ENCODE data around the gene AGO4. TPM values are rescaled to one million over a fixed set of nuclear protein-coding genes. Genes with fewer than 3 reads are reported as not detected.
"Not testable (repeated sequence)": the region's sequence is repeated elsewhere in the genome, so short reads cannot be mapped to it uniquely, and the experiment has no call there.

Gene AGO4
- total RNA-seq, 4 donors from 2014 or later = 4.6 to 18.1 (median 7.5) TPM

DNA sequence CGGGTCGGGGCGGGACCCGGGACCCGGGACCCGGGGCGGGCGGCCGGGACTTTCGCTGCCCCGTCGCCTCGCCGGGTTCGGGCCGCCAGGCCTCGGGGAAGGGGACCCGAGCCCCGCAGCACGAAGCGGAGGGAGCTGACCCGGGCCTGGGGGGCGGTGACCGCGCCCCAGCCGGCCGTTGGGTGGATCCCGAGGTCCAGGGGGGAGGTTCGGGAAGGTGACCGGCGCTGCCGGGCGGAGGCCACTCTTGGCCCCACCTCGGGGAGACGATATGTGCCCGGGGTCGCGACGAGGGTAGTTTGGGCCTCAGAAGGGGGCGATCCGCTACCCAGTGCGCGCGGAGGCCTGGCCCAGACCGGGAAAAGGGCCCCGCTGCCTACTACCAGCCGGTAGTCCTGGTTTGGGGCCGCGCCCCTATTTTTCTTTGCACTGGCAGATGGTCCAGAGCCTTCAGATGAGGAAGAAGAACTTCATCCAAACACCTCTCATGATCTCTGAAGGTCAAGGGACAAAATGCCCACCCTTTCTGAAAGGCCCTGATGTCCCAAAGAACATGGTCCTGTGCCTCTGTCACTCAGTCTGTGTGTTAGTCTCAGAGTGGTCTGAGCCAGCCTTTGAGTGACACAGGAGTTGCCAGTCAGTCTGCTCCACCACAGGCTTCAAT lies 766 bp downstream of the AGO4 start:
- Histone ChIP-seq H3K4me1 (peaks cover 21 to 39% (median 26%) of the 10 kb centered on the region in 3 donors), H3K27me3 (no peaks in the 10 kb centered on the region), H3K27ac (peak overlapping the region; percentile 89 to 95 (median 91)), H3K9me3 (no peaks in the 10 kb centered on the region), H3K4me3 (peak overlapping the region; percentile 64 to 94 (median 81)), H3K36me3 (no peaks in the 10 kb centered on the region)
- WGBS, 2 donors = 0% methylated on average over 7 of the region's 49 CpGs; no CpG with 5 or more reads in 1 of the 2 donors
- DNase-seq = no peak
- TF ChIP-seq, protein P1, sequence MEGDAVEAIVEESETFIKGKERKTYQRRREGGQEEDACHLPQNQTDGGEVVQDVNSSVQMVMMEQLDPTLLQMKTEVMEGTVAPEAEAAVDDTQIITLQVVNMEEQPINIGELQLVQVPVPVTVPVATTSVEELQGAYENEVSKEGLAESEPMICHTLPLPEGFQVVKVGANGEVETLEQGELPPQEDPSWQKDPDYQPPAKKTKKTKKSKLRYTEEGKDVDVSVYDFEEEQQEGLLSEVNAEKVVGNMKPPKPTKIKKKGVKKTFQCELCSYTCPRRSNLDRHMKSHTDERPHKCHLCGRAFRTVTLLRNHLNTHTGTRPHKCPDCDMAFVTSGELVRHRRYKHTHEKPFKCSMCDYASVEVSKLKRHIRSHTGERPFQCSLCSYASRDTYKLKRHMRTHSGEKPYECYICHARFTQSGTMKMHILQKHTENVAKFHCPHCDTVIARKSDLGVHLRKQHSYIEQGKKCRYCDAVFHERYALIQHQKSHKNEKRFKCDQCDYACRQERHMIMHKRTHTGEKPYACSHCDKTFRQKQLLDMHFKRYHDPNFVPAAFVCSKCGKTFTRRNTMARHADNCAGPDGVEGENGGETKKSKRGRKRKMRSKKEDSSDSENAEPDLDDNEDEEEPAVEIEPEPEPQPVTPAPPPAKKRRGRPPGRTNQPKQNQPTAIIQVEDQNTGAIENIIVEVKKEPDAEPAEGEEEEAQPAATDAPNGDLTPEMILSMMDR (IDR thresholded peaks at IDR 0.05) = no peak
- TF ChIP-seq POLR2A (IDR thresholded peaks at IDR 0.05) = peak in 1 of 4 donors; percentile 26
- intact Hi-C loops (cut with DNase I) = no loop called here

DNA sequence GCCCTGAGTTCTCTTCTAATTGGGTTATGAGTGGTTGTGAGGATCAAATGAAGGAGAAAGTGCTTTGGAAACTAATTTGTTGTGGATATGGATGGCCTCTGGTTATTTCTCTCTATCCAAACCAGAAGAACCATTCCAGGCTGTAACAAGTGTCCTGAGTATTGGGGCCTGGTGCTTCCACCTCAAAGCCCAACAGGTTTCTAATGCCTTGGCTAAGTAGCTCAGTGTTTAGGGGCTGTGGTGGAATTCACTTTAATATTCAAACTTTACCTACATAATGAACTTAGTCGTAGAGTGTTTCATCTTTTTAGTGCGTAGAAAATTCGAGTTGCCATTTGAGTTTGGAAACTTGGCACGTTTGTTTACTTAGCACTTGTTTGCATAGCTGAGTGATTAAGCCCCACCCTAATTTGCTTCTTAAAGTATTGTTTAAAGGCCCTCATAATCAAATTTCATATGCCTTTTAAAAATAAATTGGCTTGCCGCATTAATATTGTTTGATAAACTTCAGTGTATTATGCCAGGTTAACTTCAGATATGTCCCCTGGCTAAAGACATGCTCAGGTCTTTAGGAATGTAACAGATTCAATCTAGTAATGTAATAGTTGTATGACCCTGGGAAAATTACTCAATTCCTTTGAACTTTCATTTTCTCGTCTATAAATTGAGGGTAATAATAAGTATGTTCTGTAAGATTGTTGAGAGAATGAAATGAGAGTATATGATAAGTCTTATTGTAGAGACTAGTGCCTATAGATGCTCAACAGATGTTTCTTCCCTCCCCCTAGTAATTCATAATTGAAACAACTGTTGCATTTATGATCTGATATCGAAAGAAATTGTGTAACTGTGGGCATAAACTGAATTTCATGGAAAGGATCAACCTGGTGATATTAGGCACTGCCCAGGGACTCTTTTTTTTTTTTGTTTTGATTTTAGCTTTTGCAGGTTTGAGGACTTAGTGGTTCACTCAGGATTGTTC lies 1.6 kb downstream of the AGO4 start:
- intact Hi-C loops (cut with DNase I) = no loop called here
- peaks cover 21 to 39% (median 26%) of the 10 kb centered on the region in 3 donors for H3K4me1 ChIP-seq
- peak overlapping the region; percentile 89 to 95 (median 91) for H3K27ac ChIP-seq
- TF ChIP-seq, protein P1 (IDR thresholded peaks at IDR 0.05) = no peak
- no peak for TF ChIP-seq POLR2A (IDR thresholded peaks at IDR 0.05)
- 30 to 42% methylated on average over 7 of the region's 7 CpGs for WGBS, 2 donors
- no peaks in the 10 kb centered on the region for H3K36me3 ChIP-seq
- peak overlapping the region; percentile 64 to 94 (median 81) for H3K4me3 ChIP-seq
- no peak for DNase-seq
- no peaks in the 10 kb centered on the region for H3K9me3 ChIP-seq
- no peaks in the 10 kb centered on the region for H3K27me3 ChIP-seq

DNA sequence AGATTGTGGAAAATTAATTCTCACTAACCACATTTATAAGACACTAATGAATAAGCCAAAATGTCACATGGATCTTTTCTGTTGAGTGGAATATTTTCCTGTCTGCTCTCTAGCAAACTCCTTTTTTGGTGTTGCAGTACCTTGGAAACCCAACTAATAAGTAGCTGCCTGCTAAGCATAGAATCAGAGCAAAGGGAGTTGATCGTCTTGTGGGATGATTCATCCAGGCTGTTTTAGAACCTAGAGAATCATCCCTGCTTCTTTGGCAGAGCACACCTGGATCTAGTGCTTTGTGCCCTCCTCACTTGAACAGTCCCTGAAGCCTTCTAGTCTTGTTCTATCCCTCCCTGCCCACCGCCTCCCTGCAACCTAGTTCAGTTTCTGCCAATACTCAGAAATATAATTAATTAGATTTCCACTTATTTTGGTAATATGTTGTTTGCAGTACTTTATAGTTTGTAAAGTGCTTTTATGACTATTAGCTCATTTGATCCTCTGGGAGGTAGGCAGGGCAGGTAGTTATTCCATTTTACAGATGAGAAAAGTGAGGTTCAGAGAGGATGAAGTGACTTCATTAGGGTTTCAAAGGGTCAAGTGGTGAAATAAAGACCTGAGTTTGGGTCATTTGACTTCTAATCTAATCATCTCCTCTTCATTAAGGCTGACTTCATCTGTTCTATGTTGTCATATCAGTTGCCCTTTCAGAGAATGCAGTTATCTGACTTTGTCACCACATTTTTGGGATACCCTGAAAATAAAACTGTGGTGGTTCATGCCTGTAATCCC lies 2.5 kb downstream of the AGO4 start:
- H3K4me1 ChIP-seq = peaks cover 21 to 39% (median 26%) of the 10 kb centered on the region in 3 donors
- DNase-seq = no peak
- H3K4me3 ChIP-seq = peak overlapping the region in 1 of 4 donors; percentile 89
- no peaks in the 10 kb centered on the region for H3K9me3 ChIP-seq
- TF ChIP-seq POLR2A (IDR thresholded peaks at IDR 0.05) = no peak
- TF ChIP-seq, protein P1 (IDR thresholded peaks at IDR 0.05) = no peak
- H3K27ac ChIP-seq = peak overlapping the region in 3 of 4 donors; percentile 22 to 95 (median 90)
- WGBS, 2 donors = 24 to 30% methylated on average over 2 of the region's 2 CpGs
- H3K27me3 ChIP-seq = no peaks in the 10 kb centered on the region
- intact Hi-C loops (cut with DNase I) = no loop called here
- H3K36me3 ChIP-seq = no peaks in the 10 kb centered on the region

DNA sequence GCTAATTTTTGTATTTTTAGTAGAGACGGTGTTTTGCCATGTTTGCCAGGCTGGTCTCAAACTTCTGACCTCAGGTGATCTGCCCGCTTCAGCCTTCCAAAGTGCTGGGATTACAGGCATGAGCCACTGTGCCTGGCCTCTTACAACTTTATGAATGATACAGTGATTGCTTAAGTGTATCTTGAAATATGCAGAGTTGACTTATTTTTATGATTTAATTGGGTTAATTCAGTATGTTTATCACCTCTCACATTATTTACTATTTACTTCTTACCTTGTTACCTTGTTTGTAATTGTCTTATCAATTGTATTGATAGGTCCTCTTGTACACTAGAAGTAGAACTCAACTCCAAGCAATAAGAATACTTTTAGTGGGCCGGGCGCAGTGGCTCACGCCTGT lies 4.9 kb downstream of the AGO4 start:
- H3K9me3 ChIP-seq; H3K4me3 ChIP-seq; H3K36me3 ChIP-seq; DNase-seq; H3K27me3 ChIP-seq; H3K27ac ChIP-seq; intact Hi-C loops (cut with DNase I): not testable (repeated sequence)
- WGBS, 2 donors = 94 to 97% methylated on average over 5 of the region's 5 CpGs
- H3K4me1 ChIP-seq = peaks cover 21 to 34% (median 26%) of the 10 kb centered on the region in 3 donors

DNA sequence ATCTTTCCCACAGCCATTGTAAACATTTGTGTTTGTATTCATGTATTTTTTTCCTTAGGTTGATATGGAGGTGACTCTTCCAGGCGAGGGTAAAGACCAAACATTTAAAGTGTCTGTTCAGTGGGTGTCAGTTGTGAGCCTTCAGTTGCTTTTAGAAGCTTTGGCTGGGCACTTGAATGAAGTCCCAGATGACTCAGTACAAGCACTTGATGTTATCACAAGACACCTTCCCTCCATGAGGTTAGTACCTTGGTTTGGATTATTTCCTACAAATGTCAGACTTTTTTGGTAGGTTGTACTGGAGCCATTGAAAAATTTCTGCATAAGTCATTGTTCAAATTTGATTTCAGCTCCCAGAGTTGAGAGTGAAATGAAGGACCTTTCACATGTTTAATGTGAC lies 17.4 kb downstream of the AGO4 start:
- WGBS, 2 donors = 91 to 100% methylated on average over 1 of the region's 1 CpG
- Histone ChIP-seq H3K4me1 (no peaks in the 10 kb centered on the region), H3K27me3 (no peaks in the 10 kb centered on the region), H3K4me3 (no peak overlapping the region), H3K36me3 (peaks cover 3 to 65% (median 7%) of the 10 kb centered on the region in 3 donors), H3K9me3 (no peaks in the 10 kb centered on the region), H3K27ac (no peak overlapping the region)
- no peak for DNase-seq
- TF ChIP-seq, protein P1 (IDR thresholded peaks at IDR 0.05) = no peak
- TF ChIP-seq POLR2A (IDR thresholded peaks at IDR 0.05) = no peak
- intact Hi-C loops (cut with DNase I) = no loop called here
